Measurements from ENCODE around the gene SIGMAR1.

Gene SIGMAR1

GRCh38 chr9:34591917-34592866 lies 45.4 kb downstream of the SIGMAR1 start:
- Histone ChIP-seq H3K4me2 (ENCODE audit: low read length) (peak overlapping the region; percentile 18), H3K27ac (ENCODE audit: low read depth, low read length) (no peak overlapping the region), H3K9ac (ENCODE audit: low read length) (no peak overlapping the region), H2BK5ac (ENCODE audit: low read length) (no peak overlapping the region), H2BK15ac (replicated peaks; ENCODE audit: low read depth) (no peak overlapping the region), H2AK5ac (ENCODE audit: low read length) (no peak overlapping the region), H3K56ac (ENCODE audit: low read length) (peak overlapping the region; percentile 42), H3K79me1 (ENCODE audit: low read length) (no peaks in the 10 kb centered on the region), H3K79me2 (ENCODE audit: control insufficient read depth, insufficient read depth, low read length) (no peaks in the 10 kb centered on the region), H3K4me1 (ENCODE audit: control insufficient read depth, low read depth, low read length) (peaks cover 14% of the 10 kb centered on the region), H4K8ac (ENCODE audit: low read depth, low read length) (no peak overlapping the region), H4K5ac (ENCODE audit: low read length) (no peak overlapping the region), H3K23ac (ENCODE audit: low read length) (peak overlapping the region; percentile 24), H2BK120ac (ENCODE audit: low read depth, low read length) (no peak overlapping the region), H3K18ac (ENCODE audit: low read length) (no peak overlapping the region), H3K4ac (ENCODE audit: low read depth, low read length) (no peak overlapping the region), H3K36me3 (ENCODE audit: control insufficient read depth, insufficient read depth, low read length) (no peaks in the 10 kb centered on the region), H3K4me3 (ENCODE audit: low read length) (no peak overlapping the region), H3K27me3 (ENCODE audit: insufficient read depth, low read length, poor library complexity) (peaks cover 33% of the 10 kb centered on the region)
- no peak for DNase-seq
- no CpG with 5 or more reads among the region's 16 CpGs for WGBS (ENCODE audit: extremely low coverage, insufficient coverage, low lambda C conversion rate)

GRCh38 chr9:34591248-34591916 lies 46.2 kb downstream of the SIGMAR1 start:
- Histone ChIP-seq H2AK5ac (ENCODE audit: low read length) (no peak overlapping the region), H3K23ac (ENCODE audit: low read length) (no peak overlapping the region), H2BK15ac (replicated peaks; ENCODE audit: low read depth) (no peak overlapping the region), H3K9ac (ENCODE audit: low read length) (no peak overlapping the region), H3K27me3 (ENCODE audit: insufficient read depth, low read length, poor library complexity) (peaks cover 37% of the 10 kb centered on the region), H3K27ac (ENCODE audit: low read depth, low read length) (no peak overlapping the region), H3K4me3 (ENCODE audit: low read length) (no peak overlapping the region), H3K4me1 (ENCODE audit: control insufficient read depth, low read depth, low read length) (peaks cover 20% of the 10 kb centered on the region), H3K79me1 (ENCODE audit: low read length) (no peaks in the 10 kb centered on the region), H3K4ac (ENCODE audit: low read depth, low read length) (no peak overlapping the region), H4K8ac (ENCODE audit: low read depth, low read length) (no peak overlapping the region), H2BK5ac (ENCODE audit: low read length) (no peak overlapping the region), H2BK120ac (ENCODE audit: low read depth, low read length) (no peak overlapping the region), H3K18ac (ENCODE audit: low read length) (no peak overlapping the region), H3K79me2 (ENCODE audit: control insufficient read depth, insufficient read depth, low read length) (no peaks in the 10 kb centered on the region), H3K4me2 (ENCODE audit: low read length) (peak overlapping the region; percentile 50), H3K36me3 (ENCODE audit: control insufficient read depth, insufficient read depth, low read length) (no peaks in the 10 kb centered on the region), H3K56ac (ENCODE audit: low read length) (no peak overlapping the region), H4K5ac (ENCODE audit: low read length) (no peak overlapping the region)
- peak; percentile 83 for DNase-seq
- no CpG with 5 or more reads among the region's 60 CpGs for WGBS (ENCODE audit: extremely low coverage, insufficient coverage, low lambda C conversion rate)

- DNase-seq, result no peak
- Histone ChIP-seq H3K79me1 (ENCODE audit: low read length) (no peaks in the 10 kb centered on the region), H3K4me2 (ENCODE audit: low read length) (peak overlapping the region; percentile 84), H3K23ac (ENCODE audit: low read length) (no peak overlapping the region), H3K4me1 (ENCODE audit: control insufficient read depth, low read depth, low read length) (peaks cover 26% of the 10 kb centered on the region), H3K79me2 (ENCODE audit: control insufficient read depth, insufficient read depth, low read length) (no peaks in the 10 kb centered on the region), H4K5ac (ENCODE audit: low read length) (no peak overlapping the region), H2AK5ac (ENCODE audit: low read length) (no peak overlapping the region), H3K18ac (ENCODE audit: low read length) (no peak overlapping the region), H2BK15ac (replicated peaks; ENCODE audit: low read depth) (no peak overlapping the region), H2BK120ac (ENCODE audit: low read depth, low read length) (no peak overlapping the region), H3K56ac (ENCODE audit: low read length) (peak overlapping the region; percentile 89), H3K4ac (ENCODE audit: low read depth, low read length) (no peak overlapping the region), H2BK5ac (ENCODE audit: low read length) (no peak overlapping the region), H3K27me3 (ENCODE audit: insufficient read depth, low read length, poor library complexity) (peaks cover 37% of the 10 kb centered on the region), H3K27ac (ENCODE audit: low read depth, low read length) (no peak overlapping the region), H3K4me3 (ENCODE audit: low read length) (no peak overlapping the region), H3K36me3 (ENCODE audit: control insufficient read depth, insufficient read depth, low read length) (no peaks in the 10 kb centered on the region), H3K9ac (ENCODE audit: low read length) (peak overlapping the region; percentile 66), H4K8ac (ENCODE audit: low read depth, low read length) (no peak overlapping the region)
- WGBS (ENCODE audit: extremely low coverage, insufficient coverage, low lambda C conversion rate), result no CpG with 5 or more reads among the region's 40 CpGs
Measured at GRCh38 chr9:34590381-34591247, 47.0 kb downstream of the SIGMAR1 start.

- Histone ChIP-seq H3K79me1 (ENCODE audit: low read length) (no peaks in the 10 kb centered on the region), H4K8ac (ENCODE audit: low read depth, low read length) (no peak within 1 kb of the TSS), H3K27me3 (ENCODE audit: insufficient read depth, low read length, poor library complexity) (peaks cover 37% of the 10 kb centered on the region), H2BK120ac (ENCODE audit: low read depth, low read length) (no peak within 1 kb of the TSS), H3K4me3 (ENCODE audit: low read length) (peak within 1 kb of the TSS; percentile 35), H3K18ac (ENCODE audit: low read length) (no peak within 1 kb of the TSS), H3K23ac (ENCODE audit: low read length) (no peak within 1 kb of the TSS), H2AK5ac (ENCODE audit: low read length) (no peak within 1 kb of the TSS), H3K36me3 (ENCODE audit: control insufficient read depth, insufficient read depth, low read length) (no peaks in the 10 kb centered on the region), H3K56ac (ENCODE audit: low read length) (peak within 1 kb of the TSS; percentile 89), H3K9ac (ENCODE audit: low read length) (peak within 1 kb of the TSS; percentile 66), H3K79me2 (ENCODE audit: control insufficient read depth, insufficient read depth, low read length) (no peaks in the 10 kb centered on the region), H3K4ac (ENCODE audit: low read depth, low read length) (no peak within 1 kb of the TSS), H2BK15ac (replicated peaks; ENCODE audit: low read depth) (no peak within 1 kb of the TSS), H4K5ac (ENCODE audit: low read length) (no peak within 1 kb of the TSS), H2BK5ac (ENCODE audit: low read length) (no peak within 1 kb of the TSS), H3K27ac (ENCODE audit: low read depth, low read length) (no peak within 1 kb of the TSS), H3K4me1 (ENCODE audit: control insufficient read depth, low read depth, low read length) (peaks cover 30% of the 10 kb centered on the region), H3K4me2 (ENCODE audit: low read length) (peak within 1 kb of the TSS; percentile 84)
- no peak for DNase-seq
- WGBS (ENCODE audit: extremely low coverage, insufficient coverage, low lambda C conversion rate), result no CpG with 5 or more reads among the region's 104 CpGs
Measured at GRCh38 chr9:34589636-34590380, 47.8 kb downstream of the SIGMAR1 start, which contains the start of gene CNTFR. Gene CNTFR, minus strand, starts transcription at chr9:34589724. Its CDS starts 20,743 bp downstream, at chr9:34568981.
